ENCODE data around the gene RSPH10B.
A peak's percentile ranks its signal among the peaks of the same experiment; 100 is the strongest.
"Not testable (repeated sequence)": the region's sequence is repeated elsewhere in the genome, so short reads cannot be mapped to it uniquely, and the experiment has no call there.

RSPH10B gene

DNA sequence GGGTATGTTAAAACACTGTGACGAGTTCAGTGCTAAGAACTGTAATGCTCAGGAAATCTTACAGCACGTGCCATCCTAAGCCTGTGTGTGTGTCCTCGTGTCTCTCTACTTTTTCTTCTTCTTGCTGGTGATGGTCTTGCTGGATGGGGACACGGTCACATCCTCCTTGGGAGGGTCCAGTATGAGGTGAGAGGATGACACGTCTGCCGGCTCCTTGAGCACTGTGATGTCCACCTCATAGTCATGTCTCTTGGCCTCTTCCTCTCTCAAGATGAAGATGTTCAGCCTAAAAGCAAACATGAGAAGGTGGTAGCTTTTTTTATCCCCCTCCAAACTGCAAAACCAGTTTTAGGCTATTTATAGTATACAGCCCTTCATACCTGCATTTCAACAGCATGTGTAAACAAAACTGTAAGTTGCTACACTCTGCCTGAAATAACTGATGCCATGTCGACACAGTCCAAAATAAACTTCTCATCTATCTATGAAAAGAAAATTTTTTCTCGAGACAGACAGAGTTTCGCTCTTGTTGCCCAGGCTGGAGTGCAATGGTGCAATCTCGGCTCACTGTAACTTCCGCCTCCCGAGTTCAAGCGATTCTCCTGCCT lies 44.1 kb downstream of the RSPH10B start:
- not testable (repeated sequence) for DNase-seq (ENCODE audit: low read depth)

- DNase-seq (ENCODE audit: low read depth): not testable (repeated sequence)
Measured at GRCh38 chr7:5924630-5925029, 45.9 kb downstream of the RSPH10B start.

GRCh38 chr7:5924180-5924579 lies 46.3 kb downstream of the RSPH10B start:
- DNase-seq (ENCODE audit: low read depth): not testable (repeated sequence)

GRCh38 chr7:5916529-5916928 lies 54.0 kb downstream of the RSPH10B start:
- not testable (repeated sequence) for DNase-seq (ENCODE audit: low read depth)

DNA sequence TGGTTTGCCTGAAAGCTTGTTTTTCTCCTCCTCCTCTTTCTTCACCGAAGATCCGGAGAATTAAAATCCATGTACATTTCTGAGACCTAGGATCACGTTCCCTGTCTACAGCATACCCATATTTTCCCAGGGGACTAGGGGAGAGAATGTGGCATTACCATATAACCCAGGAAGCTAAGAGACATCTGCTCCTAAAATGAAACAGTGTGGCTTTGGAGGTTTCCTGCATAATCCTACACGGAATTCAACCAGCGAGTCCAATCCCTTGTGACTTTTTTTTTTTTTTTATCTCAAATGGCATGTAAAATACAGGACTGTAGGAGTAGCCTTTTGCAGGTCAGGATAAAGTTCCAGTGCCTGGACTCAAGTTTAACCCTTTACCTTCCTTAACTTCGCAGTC lies 61.7 kb downstream of the RSPH10B start:
- not testable (repeated sequence) for DNase-seq (ENCODE audit: low read depth)

DNA sequence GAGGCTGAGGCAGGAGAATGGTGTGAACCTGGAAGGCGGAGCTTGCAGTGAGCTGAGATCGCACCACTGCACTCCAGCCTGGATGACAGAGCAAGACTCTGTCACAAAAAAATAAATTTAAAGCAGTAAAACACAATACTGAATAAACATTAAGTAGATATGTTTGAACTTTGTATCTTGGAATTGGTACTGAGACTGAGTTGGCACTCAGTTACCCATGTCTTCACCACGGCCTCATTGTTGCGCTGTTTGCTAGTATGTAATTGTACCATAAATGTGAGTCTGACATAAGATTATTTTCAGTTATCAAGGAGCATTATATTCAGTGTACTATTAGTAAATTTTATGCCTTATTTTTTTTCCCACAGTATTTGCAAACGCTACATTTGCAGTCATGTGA lies 65.8 kb downstream of the RSPH10B start:
- DNase-seq (ENCODE audit: low read depth): not testable (repeated sequence)

DNA sequence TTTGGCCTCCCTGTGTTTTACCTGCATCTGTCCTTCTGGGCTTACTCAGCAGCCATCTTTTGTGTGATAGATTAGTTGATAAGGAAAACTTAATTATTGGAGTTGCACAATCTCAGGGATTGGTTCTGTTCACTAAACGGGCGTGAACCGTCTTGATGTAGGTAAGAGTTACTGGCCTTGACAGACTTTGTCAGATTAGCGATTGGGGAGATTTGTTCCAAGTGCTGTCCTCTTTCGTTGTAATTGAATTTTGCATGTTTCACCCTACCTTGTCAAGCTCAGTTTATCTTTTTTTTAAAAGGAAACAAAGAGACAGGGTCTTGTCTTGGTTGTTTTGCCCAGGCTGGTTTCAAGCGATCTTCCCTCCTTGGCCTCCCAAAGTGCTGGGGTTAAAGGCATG lies 67.5 kb downstream of the RSPH10B start:
- DNase-seq (ENCODE audit: low read depth): not testable (repeated sequence)

DNA sequence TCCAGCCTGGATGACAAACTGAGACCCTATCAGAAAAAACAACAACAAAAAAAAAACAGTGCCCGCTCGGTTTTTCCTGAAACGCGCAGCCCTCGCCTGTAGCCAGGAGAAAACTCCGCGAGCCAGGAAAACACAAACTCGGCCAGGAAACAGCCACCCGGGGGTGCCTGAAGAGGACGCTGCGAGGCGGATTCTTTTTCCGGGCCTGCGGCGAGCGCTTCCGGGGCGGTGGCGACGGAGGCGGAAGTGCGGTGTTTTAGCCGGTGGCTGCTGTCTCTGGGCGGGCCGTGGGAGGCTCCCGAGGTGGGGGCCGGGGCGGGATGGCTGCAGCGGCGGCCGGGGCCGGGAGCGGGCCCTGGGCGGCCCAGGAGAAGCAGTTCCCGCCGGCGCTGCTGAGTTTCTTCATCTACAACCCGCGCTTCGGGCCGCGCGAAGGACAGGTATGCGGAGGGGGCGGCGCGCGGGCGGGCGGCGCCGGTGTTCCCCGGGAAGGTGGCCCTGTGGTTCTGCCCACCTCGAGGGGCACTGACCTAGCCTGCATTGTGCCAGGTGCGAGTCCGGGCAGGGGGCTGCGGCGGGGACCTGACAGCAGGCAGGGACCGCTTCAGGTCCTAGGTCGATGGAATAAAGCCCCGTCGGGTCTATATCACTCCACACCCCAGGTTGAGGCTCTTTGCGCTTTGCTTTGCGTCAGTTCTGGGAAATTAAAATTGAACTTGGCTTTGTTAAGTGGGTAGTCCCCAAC lies 71.8 kb downstream of the RSPH10B start, which contains the start of gene CCZ1:
CCZ1 (plus strand) TSS at position 254 of the 745 bp plus-strand sequence; CDS start at position 321, 67 bp downstream.
- peak; percentile 55 for DNase-seq (ENCODE audit: low read depth)

DNA sequence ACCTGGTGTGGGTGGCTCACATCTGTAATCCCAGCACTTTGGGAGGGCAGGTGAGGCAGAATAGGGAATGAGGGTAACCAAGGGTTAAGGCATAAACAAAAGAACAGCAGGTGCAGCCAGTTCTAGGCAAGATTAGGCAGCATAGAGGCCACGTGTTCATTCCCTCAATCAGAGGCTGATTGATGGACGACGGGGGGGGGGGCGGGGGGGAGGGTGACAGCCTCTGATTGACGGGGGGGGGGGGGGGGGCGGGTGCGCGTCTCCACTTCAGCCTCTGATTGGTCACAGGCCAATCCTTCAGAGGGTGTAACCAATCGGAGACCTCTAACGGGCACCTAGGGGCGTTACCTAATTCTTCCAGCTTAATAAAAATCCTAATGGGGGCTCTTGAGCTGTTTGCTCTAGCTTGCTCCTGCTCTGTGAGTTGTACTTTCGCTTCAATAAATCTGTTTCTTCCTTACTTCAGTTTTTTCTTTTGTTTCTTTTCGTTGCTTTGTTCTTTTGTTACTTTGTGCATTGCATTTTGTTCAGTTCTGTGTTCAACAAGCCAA lies 73.0 kb downstream of the RSPH10B start:
- not testable (repeated sequence) for DNase-seq (ENCODE audit: low read depth)

- DNase-seq (ENCODE audit: low read depth): no peak
Measured at GRCh38 chr7:5892498-5892897, 78.0 kb downstream of the RSPH10B start.

DNA sequence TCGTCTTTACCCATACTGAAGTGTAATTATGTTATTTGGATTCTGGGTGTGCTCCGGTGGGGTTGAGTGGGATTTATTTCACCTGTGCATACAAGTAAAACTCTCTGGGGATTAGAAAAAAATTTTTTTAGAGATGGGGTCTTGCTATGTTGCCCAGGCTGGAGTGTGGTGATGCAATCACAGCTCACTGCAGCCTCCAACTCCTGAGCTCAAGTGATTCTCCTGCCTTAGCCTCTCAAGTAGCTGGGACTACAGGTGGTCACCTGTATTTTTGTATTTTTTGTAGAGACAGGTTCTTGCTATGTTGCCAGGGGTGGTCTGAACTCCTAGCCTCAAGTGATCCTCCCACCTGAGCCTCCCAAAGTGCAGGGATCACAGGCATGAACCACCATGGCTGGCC lies 80.2 kb downstream of the RSPH10B start:
- DNase-seq (ENCODE audit: low read depth): not testable (repeated sequence)

DNA sequence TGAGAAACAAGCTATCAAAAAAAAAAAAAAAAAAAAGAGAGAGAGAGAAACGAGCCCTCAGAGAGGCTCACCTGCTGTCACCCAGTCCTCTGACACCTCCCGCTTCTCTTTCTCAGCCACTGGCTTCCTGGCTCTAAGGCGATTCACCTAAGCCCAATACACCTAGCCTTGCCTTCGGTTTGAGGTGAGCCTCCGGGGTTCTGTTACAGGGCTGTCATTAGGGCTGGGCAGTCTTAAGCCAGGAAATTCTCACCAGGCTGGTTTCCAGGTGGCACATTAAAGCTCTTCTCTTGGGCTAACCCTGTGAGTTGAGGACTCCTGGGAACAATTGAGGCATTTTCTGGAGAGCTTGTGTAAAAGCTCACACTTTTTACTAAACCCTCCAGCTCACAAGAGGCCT lies 82.5 kb downstream of the RSPH10B start:
- not testable (repeated sequence) for DNase-seq (ENCODE audit: low read depth)

GRCh38 chr7:5884431-5884830 lies 86.1 kb downstream of the RSPH10B start:
- DNase-seq (ENCODE audit: low read depth): not testable (repeated sequence)

DNA sequence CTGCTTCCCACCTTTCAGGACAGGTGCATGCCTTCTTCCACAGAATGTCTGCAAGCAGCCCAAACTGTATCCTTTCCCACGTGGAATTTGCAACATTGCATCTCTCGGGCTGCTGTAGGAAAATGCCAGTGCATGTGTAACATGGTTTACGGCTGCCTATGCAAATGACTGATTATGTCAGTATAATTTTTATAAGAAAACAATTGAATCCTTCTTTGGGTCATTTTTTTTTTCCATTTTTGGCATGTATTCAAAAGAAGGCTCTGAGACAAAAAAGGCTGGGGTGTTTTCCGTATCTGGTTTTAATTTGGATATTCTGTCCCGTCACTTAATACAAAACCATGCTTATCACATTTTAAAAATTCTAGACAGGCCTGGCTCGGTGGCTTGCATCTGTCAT lies 90.4 kb downstream of the RSPH10B start:
- not testable (repeated sequence) for DNase-seq (ENCODE audit: low read depth)

DNA sequence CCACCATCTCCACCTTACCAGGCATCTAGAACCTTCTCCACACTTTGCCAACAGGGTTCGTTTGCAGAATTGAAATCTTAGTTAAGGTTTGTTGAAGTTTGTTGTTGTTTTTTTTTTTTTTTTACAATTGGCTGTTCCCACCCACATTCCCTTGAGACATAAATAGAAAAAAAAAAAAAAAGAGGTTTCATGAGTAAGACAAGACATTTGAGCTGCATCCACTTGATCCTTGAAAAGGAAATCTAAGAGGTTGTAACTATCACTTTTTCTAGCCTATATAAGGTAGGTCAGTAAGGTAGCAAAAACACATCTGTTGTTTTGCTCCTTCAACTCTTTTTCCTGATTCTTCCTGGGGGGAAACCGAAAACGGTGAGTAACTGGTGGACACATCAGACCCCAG lies 90.9 kb downstream of the RSPH10B start:
- not testable (repeated sequence) for DNase-seq (ENCODE audit: low read depth)
